ENCODE measurements around the gene RASL11B.
A peak's percentile ranks its signal among the peaks of the same experiment; 100 is the strongest.

Gene RASL11B

DNA sequence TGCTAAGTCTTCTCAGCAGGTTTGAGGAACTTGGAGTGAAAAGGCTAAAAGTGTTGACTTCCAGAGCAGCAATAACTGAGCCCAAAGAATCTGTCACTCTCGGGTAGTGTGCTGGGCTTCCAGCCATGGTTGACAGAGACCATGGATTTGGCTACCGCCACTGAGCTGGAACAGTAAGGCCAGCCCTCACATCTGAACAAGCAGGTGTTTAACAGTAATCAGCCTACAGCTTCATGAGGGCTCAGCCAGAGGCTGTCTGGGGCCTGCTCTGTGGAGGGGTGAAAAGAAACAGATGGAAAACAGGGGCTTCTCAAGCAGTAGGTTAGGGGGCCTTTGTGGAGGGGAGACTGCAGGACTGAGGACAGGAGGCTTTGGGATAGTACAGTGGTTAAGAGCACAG is 14.9 kb downstream of the RASL11B start:
- DNase-seq, result no peak

DNA sequence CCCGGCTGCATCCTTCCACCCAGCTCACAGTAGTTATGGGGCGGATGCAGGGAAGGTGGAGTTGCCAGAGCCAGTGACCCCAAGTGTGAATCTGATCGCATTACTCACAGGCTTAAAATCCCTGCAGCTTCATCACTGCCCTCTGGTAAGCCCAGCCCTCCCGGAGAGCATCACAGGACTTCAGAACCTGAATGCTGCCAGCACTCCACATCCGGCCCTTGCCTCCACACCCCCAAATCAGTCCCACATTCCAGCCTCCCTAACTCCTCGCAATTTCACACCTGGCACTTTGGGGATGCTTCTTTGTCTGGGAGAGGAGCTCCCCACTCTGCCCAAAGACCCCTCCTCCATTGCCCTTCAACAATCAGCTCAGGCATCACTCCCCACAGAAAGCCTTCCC is 15.6 kb downstream of the RASL11B start:
- DNase-seq, result no peak

DNA sequence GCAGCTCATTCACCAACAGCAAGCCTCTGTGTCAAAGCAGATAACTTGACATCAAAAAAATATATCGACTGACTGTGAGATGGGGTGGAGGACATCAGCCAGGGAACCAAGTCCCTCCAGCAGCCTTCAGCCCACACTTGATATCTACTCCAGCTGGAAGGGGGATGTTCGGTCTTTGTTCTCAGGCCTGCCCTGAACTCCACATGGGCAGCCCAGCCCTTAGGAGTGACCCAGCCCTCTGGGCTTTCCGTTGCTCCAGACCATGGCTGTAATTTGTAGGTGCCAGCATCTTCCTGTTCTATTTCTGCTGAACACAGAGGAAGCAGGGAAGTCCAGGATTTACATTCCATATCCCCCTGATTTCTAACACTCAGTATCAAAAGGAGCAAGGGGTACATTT is 17.4 kb downstream of the RASL11B start:
- DNase-seq, result no peak

DNA sequence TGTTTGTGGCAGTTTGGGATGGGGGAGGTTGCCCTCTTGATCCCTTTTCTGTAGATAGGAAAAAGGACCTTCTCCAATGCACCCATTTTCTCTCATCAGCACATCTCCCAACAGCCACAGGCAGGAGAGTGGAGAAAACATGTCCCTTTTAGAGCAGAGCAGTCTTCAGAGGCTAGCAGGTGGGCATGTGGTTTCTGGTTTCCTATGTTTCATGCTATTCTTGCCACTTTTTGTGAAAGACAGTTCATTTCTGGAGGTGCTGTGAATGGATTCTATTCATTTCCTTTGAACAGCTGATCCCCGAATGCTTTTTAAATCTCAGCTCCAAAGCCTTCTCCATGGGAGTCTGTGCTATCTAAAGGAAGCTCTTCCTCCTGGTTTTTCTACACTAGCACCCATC is 18.9 kb downstream of the RASL11B start:
- no peak for DNase-seq

DNA sequence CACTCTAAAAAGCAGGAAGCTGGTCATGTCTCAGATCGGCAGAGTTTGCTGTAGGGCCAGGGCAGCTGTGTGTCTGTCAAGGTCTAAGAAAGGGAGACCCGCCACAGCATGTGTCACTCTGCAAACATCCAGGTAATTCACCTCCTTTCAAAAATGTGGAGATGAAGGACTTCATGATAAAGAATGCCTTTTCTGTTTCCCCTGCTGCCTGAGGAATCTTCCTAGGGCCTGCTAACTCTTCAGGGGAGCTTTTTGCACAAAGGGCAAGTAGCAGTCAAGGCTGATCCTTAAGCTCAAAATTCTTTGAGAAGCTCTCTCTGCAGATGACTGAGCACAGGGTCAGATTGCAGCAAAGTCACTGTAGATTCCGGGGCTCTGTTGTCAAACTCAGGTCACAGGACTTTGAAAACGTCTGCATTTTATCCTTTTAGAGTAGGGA is 21.1 kb downstream of the RASL11B start:
- DNase-seq, result no peak

DNA sequence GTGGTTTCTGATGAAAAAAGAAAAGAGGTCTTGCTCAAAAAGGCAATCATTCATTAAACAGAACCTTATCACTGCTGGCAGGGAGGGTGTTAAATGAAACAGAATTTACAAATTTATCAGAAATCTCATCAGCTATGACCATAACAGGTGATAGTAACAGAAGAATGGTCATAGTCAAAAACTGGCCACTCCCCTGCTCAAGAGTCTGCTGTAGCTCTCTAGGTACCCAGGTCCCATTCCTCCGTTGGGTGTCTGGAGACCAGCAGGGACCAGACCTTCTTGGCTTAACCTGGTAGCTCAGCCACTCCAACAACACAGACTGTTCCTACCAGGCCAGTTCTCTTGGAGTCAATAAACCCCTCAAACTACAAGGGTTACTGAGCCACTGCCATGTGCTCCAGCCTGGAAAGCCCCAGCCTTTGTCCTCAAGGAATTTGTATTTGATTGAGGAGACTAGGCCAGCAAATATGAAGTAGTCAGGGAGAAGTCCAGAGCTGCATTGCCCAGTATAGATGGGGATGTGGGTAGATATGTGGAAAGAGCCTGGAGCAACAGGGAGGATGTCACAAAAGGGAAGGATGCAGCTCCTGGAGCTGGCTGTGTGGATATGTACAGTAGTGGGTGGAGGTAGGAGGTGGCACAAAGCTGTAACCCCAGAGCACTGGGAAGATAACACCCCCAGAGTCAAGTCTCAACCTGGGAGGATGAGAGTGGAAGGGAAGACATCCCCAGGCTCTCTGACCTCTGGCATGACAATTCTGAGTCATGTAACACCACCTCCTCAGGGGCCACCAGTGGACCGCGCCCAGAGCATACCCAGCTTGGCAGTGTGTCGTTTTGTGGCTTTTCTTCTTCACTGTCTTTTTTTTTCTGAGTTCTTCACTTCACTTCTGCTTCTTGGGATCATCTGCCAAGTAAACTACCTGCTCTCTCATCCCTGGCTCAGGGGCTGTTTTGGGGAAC is 21.9 kb downstream of the RASL11B start:
- no peak for DNase-seq

DNA sequence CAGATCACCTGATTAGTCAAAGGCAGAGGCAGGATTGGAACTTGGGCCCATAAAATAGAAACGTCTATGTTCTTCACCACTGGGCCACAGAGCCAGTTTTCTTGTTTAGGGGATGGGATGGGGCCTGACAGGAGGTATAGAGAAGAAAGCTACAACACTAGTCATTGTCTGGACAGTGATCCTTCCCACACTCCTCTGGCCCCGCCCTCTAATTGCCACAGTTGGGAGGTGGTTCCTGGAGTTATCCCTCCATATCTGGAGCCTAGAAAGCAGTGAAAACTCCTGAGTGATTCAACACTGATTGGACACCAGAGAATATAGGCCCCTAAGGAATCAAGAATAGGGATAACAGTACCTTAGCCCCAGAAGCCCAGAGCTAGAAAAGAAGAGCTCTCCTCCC is 22.9 kb downstream of the RASL11B start:
- no peak for DNase-seq

DNA sequence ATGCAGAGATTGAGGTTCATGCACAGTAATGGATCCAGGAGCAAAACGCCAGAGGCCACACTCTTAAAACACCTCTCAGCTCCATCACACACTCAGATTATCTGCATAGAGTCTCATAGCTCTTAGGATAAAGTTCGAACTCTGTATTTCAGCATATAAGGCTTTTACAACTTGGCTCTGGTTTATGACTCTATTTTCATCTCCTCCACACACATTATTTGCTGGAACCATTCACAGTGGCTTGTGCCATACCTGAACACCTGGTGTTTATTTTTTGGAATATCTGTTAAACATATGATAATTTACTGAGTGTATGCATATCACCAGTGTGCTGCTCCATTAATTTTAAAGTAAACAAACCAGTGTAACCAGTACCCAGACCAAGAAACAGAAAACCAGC is 27.2 kb downstream of the RASL11B start:
- DNase-seq, result no peak

DNA sequence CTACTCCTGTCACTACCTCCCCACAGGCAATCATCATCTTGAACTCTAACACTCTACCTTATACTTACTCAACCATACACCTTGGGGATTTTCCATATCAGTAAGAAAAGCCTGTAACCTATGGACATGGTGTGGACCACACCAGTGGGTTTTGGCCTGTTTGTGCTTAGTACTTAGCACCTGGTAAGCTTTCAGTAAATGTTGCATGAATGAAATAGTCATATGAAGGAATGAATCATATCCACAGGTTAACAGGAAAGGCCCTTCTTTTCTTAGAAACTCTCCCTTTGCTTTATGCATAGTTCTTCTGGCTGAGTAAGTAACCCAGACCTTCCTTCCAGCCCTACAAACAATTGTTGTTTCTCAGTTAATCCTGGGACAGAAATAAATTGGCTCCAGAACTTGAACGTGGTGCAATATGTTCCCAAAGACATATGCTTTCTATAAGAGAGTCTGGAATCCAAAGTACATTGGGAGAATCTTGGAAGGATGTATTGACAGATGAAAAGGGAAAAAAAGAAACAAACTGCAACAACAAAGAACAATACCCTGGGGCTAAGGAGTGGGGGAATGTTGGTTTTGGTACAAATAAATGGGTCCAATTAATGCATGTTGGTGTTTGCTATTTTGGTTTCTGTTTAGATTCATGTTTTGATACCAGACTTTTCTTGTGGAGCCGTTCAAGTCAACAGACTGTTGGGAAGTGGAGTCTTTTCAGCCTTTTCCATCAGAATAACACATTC is 27.8 kb downstream of the RASL11B start:
- no peak for DNase-seq

DNA sequence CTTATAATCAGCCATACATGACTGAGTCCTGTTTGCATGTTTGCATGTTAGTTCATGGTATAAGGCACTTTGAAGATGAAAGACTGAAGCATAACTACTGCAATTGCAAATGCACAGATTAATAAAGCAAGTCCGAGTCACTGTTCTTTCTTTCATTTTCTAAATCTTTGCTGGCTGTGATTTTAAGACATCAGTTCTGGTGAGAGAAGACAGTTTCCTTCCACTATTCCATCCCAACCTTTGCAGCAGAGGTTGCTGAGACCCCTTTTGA is 28.3 kb downstream of the RASL11B start:
- no peak for DNase-seq

DNA sequence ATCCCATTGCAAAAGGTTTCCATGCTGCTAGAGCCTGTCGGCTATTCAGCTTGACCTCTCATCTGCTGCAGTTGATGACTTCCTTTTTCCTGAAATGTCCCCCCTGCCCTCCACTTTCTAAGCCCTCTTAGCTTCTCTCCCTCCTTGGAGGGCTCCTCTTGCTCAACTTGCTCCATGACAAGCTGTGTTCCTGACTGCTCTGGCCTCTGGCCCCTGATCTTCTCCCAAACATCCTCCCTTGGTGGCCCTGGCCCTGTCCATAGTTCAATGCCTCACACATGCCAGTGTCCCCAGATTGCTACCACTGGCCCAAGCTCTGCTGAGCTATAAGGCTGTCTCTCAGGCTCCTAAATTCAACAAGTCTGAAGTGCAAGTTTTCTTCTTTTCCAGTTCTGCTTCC is 29.6 kb downstream of the RASL11B start:
- no peak for DNase-seq

DNA sequence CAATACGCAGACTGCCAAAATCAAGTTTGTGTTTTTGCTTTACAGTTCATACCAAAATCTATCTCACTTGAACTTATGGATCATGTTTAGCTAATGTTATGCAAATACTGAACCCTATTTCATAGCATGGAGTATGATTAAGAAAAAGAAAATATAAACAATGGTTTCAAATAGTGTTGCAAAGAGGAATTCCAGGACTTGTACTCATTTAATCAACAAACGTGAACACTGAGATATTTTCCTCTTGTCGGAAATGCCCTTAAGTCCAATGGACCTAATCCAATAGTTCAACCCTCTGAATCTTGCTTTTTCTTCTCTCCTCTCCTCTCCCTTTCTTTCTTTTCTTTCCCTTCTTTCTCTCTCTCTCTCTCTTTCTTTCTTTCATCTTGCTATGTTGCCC is 30.8 kb downstream of the RASL11B start:
- no peak for DNase-seq

DNA sequence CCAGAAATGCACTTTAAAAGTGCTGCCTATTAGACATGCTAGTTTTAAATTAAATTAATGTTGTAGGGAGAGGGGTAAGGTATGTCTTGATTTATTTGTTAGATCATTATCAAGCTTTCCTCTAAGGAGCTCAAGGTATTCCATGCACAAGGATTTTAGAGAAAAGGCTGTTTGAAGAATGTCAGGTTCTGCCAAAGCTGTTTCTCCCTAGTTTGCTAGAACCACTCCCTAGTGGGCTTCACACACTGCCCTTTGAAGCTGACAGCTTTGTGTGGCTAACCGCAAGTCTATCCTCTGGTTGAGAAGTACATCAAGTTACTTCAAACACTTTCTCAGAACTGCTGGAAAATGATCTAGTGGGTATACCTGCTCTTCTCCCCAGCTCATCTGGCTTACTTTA is 32.3 kb downstream of the RASL11B start:
- DNase-seq, result no peak

DNA sequence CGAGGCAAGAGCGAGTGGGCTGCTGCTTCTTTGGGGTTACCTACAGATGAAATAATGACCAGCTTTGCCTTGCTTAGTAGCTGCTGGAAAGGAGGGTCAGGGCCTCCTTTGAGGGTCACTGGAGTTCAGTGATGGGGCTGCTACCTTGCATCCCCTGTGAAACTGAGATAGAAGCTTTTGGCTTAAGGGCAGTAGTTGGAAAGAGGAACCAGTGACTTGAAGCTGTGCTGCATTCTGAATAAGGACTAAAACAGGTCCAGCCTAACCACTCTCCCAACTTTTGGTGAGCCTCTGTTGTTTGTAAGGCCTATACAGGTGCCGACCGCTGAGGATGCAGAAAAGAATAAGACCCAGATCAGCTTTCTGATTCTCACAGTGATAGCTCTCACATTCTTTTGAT is 41.2 kb downstream of the RASL11B start:
- DNase-seq, result no peak

DNA sequence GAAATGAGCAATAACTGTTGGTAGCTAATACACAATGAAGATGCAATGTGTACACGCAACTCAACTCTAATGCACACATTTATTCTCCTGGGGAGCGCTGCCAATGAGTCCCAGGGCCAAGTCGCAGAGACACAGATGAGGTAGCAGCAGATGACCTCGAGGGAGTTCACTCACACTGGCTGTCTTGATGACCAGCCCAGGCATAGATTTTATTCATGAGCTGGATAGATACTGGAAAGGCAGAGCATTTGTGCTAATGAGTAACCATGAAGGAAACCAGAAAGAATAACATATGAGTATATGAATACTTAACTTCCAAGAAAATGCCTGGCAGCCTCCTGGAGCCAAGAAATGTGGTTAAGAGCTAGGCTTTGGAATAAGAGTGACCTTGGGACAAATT is 42.3 kb downstream of the RASL11B start:
- no peak for DNase-seq

DNA sequence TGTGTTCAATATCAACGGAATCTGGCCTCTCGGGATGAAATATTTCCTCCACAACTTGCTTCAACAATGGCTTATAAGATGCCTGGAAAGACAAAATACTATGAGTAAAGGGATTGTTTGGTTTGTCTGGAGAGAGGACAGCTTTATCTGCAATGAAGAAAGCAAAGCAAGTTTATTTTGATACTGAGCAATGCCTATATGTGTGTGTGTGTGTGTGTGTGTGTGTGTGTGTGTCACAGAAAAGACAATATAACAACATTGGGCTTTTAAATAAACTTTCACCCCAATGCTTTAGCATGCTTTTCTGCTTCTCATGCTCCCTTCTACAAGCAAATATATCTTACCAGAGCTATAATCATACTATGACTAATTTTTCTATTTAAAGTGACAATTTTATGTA is 45.4 kb downstream of the RASL11B start:
- no peak for DNase-seq

DNA sequence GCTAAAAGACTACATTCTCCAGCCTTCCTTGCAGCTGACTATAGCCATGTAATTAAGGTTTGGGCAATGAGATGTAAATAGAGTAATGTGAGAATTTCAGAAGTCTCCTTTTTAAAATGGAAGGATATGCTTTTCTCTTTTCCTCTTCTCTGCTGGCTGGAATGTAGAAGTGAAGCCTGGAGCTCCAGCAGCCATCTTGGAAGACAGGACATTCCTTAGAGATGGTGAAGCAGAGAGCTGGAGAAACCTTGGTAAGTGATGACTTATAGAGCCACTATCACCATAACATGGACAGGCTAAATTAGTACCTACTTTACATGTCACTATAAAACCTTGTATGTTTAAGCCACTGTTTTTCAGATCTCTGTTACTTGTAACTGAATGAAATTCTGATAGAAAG is 48.0 kb downstream of the RASL11B start:
- DNase-seq, result no peak

DNA sequence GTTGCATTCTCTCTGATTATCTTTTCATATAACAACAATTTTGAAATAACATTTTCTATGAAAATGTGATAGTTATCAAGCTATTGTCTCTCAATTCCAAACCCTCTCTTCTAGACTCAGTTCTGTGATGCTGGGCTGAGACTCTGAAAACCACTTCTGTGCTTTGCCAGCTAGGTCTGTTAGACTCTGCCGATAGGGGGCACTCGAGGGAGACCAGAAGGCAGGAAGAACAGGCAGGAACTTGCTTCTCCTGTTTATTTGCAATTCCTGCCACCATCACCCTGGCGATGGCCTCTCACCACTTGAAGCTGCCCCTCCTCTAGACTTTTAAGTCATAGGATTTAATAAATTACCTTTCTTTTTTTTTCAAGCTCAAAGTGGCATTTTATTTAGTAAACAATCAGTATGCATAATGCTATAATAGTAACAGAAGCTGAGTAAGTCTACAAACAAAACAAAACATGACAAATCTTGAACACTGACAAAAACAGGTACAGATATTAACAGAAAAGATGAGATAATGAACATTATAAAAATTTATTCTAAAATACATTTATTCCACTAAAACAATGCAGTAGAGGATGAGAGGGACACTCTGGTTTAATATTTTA is 49.7 kb downstream of the RASL11B start:
- DNase-seq, result peak; percentile 55

DNA sequence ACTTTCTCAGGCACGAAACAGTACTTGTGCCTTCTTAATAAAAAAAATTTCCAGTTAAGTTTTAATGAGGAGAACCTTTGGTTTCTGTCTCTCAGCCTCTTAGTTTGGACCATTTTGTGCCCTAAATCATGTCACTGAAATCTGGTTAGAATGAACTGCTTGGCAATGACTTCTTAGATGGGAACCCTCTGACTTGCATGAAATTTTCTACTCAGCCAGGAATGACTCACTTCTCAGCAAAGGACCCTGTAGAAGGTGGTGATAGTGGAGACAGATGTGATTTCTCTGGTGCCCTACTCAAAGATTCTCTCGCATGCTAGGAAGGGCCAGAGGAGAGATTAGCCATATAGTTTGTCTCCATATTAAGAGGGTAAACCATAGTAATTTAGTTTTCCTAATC is 50.5 kb downstream of the RASL11B start:
- DNase-seq, result no peak

DNA sequence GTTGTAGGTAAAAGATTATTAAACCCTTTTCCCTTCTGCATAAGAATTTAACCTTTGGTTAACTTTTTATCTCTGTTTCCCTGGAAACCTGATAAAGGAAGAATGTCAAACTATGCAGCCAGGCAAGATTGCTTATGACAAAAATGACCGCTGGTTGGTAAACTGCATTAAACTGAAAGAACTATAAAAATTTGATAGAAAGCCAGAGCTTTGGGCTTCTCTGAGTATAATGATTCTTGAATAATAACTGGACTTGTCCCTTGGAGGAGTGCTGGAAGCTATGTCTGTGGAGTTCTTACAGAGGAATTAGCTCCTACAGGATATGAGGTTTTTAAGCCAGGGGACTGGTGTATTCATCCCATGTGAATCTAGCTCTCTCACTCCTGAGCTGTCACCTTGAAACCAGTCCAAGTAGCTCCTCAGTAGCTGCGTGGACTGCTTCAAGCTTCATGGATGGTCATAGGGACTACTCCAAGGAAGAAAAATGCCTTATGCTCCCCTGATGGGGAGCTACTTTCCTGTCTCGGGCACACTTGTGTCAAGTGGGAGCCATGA is 52.0 kb downstream of the RASL11B start:
- DNase-seq, result no peak

DNA sequence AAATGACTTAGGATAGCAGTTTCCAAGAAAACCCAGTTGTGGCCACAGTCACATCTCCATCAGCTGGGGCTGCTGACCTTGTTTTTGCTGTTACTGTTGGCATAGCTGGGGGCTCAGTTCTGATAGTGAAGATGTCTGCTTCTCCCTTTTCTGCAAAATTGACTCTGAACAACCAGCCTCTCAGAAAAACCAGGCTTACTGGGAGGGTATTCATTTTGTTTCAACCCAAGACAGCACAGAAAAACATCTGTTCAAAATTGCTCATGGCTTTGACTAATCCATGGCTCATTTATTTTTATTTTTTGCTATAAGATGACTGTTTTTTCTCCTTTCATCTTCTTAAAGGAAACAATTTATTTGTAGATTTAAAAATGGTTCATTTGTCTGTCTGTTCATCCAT is 53.1 kb downstream of the RASL11B start:
- DNase-seq, result no peak

DNA sequence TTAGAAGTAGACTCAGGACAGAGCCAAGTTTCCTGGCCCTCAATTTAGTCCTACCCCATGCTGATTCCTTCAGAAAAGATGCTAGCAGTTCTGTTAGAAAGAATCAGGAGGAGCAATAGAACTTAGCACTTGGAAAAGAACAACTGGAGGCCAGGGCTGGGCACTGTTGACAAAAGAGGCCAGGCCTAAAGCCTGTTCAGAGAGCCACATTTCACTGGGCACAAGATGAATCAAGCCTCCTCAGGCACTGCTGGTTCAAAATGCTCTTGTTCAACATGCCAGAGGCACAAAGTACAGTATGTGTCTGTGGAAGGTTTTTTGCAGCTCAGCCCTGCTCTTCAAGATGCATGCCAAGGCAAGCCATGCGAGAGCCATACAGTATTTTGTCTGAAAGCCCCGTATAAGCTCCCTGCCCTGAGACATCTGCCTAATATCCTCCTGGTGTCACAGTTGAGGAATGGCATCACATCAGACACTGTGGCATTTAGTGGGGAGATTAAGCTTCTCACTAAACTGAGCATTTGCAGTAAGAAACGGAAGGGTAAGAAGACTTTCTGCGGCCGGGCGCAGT is 53.7 kb downstream of the RASL11B start:
- DNase-seq, result no peak

All from NCI-H2171 (cell line).